ENCODE results near the gene WDR53. TPM values are rescaled to one million over a fixed set of nuclear protein-coding genes. Genes with fewer than 3 reads are reported as not detected.
"Not testable (repeated sequence)": the region's sequence is repeated elsewhere in the genome, so short reads cannot be mapped to it uniquely, and the experiment has no call there.

WDR53 gene
- total RNA-seq, 1 donor from 2014 or later, result 3.4 TPM

DNA sequence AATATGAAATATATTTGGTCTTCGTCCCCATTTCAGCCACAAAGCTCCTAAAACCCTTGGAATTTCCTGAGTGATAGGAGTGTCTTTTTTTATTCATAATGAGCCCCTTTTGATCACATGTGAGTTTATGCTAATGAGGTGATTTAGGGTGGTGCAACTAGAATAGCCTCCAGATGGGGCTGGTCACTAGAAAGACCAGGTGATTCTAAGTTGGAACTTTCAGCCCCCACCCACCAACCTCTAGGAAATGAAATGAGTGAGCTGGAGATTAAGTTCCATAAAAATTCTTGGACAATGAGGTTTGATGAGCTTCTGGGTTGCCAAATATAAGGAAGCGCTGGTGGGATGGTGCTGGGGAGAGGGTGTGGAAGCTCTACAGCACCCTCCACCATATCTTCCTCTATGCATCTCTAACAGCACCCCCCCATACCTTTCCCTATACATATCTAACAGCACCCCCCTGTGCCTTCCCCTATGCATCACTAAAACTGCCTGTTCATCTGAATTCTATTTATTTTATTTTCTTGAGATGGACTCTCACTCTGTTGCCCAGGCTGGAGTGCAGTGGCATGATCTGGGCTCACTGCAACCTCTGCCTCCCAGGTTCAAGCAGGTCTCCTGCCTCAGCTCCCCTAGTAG, 51.1 kb downstream of the WDR53 start:
- DNase-seq, result no peak

- no peak for DNase-seq
Observed at GRCh38 chr3:196514913-196515621, 53.3 kb downstream of the WDR53 start, which contains the start of gene SMCO1. SMCO1 (minus strand) TSS chr3:196515346; CDS start chr3:196515209, 137 bp downstream.

- DNase-seq, result no peak
Observed at GRCh38 chr3:196514350-196514716, 54.0 kb downstream of the WDR53 start.

DNA sequence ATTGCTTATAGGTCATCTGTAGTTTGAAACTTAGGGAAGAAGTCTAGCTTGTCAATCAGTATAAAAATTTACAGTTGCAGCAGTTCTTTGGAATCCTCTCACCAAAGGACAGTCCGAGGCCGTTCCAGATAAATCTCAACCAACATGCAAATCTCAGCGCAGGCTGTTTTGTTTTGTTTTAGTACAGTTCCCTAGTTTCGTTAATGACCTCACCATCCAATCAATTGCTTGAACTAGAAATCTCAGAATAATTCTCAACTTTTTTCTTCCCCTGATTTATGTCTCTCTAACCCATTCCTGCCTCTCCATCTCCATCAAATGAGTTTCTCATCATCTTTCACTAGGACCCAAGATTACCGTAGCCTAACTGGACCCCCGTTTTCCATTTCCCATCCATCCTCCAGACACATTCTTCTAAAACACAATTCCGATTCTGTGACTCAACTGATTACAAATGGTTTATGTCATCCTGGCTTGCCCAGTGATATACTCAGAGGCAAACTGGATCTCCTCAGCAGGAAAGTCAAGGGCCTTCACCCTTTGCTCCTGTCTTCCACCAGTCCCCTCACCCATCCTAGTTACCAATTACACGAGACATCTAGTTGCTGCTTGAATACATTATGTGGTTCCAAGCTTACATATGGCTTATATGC, 54.5 kb downstream of the WDR53 start:
- DNase-seq, result no peak

DNA sequence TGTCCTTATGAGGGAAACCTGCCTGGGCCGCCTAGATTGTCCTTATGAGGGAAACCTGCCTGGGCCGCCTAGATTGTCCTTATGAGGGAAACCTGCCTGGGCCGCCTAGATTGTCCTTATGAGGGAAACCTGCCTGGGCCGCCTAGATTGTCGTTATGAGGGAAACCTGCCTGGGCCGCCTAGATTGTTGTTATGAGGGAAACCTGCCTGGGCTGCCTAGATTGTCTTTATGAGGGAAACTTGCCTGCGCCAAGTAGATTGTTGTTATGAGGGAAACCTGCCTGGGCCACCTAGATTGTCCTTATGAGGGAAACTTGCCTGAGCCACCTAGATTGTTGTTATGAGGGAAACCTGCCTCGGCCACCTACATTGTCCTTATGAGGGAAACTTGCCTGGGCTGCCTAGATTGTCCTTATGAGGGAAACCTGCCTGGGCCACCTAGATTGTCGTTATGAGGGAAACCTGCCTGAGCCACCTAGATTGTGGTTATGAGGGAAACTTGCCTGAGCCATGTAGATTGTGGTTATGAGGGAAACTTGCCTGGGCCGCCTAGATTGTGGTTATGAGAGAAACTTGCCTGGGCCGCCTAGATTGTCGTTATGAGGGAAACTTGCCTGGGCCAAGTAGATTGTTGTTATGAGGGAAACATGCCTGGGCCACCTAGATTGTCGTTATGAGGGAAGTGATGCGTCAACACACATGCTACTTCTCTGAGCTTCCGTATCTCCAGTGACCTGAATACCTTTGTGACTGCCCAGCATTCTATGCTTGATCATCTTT, 56.5 kb downstream of the WDR53 start:
- DNase-seq, result not testable (repeated sequence)

GRCh38 chr3:196511108-196511507, 57.2 kb downstream of the WDR53 start:
- not testable (repeated sequence) for DNase-seq

DNA sequence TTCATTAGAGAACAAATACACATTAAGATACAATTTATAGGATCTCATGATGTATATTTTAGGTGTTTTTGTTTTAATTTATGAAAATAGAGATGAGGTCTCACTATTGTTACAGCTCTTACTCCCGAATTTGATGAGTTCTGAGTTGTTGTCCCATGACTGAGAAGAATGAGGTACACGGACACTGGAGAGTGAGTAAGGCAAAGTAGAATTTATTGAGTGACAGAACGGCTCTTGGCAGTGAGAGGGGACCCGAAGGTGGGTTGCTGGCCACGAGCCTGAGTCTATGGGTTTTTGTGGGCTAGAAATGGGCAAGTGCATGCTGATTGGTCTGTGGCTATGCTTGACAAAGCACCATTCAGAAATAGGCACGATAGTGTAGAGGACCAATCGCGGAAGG, 61.7 kb downstream of the WDR53 start:
- DNase-seq, result no peak

GRCh38 chr3:196504556-196504955, 63.8 kb downstream of the WDR53 start:
- DNase-seq, result no peak

Small RNA genes within 50 kb of the gene (small RNA-seq; reads per million reads assigned to genes)
- gene RPS29P3, result not detected

Other genes with a start within 250 kb of the WDR53 start
- not detected for gene TM4SF19, start 230.2 kb downstream of the WDR53 start, total RNA-seq
- 65.0 TPM for gene UBXN7, start 136.1 kb downstream of the WDR53 start, total RNA-seq
- 25.9 TPM for gene RNF168, start 64.8 kb downstream of the WDR53 start, total RNA-seq
- gene SMCO1, start 53.2 kb downstream of the WDR53 start, total RNA-seq, result not detected
- gene FBXO45, start 106 bp upstream of the WDR53 start, total RNA-seq, result 50.5 TPM
- 1.2 TPM for gene NRROS, start 71.1 kb upstream of the WDR53 start, total RNA-seq
- 8.0 TPM for gene CEP19, start 143.7 kb upstream of the WDR53 start, total RNA-seq
- 46.6 TPM for gene PIGX, start 143.8 kb upstream of the WDR53 start, total RNA-seq
- 54.4 TPM for gene PAK2, start 171.3 kb upstream of the WDR53 start, total RNA-seq

Data from occipital lobe (tissue), 3 donors.